ENCODE measurements around the gene MYO16. TPM values are rescaled to one million over a fixed set of nuclear protein-coding genes. Genes with fewer than 3 reads are reported as not detected.

Gene MYO16
- total and polyA plus RNA-seq, 7 donors, result under 0.01 to 0.33 (median 0.28) TPM; not detected in 2

GRCh38 chr13:109196948-109197347, 567.5 kb downstream of the MYO16 start:
- Histone ChIP-seq H3K27ac (no peak overlapping the region), H3K4me1 (peaks cover 0 to 4% (median 0%) of the 10 kb centered on the region in 4 donors), H3K36me3 (no peaks in the 10 kb centered on the region), H3K27me3 (no peaks in the 10 kb centered on the region), H3K9me3 (no peaks in the 10 kb centered on the region), H3K4me3 (no peak overlapping the region)
- TF ChIP-seq EP300 (IDR thresholded peaks at IDR 0.05) (no peak), POLR2AphosphoS5 (IDR thresholded peaks at IDR 0.05) (no peak), CTCF (IDR thresholded peaks at IDR 0.05) (no peak)
- intact Hi-C loops (cut with DNase I), result no loop called here
- WGBS, 2 donors, result 83 to 87% methylated on average over 9 of the region's 9 CpGs
- no peak for DNase-seq

- Histone ChIP-seq H3K4me1 (peaks cover 0 to 4% (median 0%) of the 10 kb centered on the region in 4 donors), H3K27me3 (no peaks in the 10 kb centered on the region), H3K27ac (no peak overlapping the region), H3K4me3 (no peak overlapping the region), H3K9me3 (no peaks in the 10 kb centered on the region), H3K36me3 (no peaks in the 10 kb centered on the region)
- 73 to 86% methylated on average over 3 of the region's 3 CpGs for WGBS, 2 donors
- DNase-seq, result no peak
- TF ChIP-seq EP300 (IDR thresholded peaks at IDR 0.05) (no peak), POLR2A (IDR thresholded peaks at IDR 0.05) (no peak), CTCF (IDR thresholded peaks at IDR 0.05) (no peak), POLR2AphosphoS5 (IDR thresholded peaks at IDR 0.05) (no peak)
- intact Hi-C loops (cut with DNase I), result no loop called here
Measured at GRCh38 chr13:109198585-109198984, 569.2 kb downstream of the MYO16 start.

- Histone ChIP-seq H3K4me3 (no peak overlapping the region), H3K36me3 (no peaks in the 10 kb centered on the region), H3K27me3 (no peaks in the 10 kb centered on the region), H3K27ac (no peak overlapping the region), H3K4me1 (peaks cover 0 to 4% (median 0%) of the 10 kb centered on the region in 4 donors), H3K9me3 (no peaks in the 10 kb centered on the region)
- 12 to 44% methylated on average over 4 of the region's 4 CpGs for WGBS, 2 donors
- intact Hi-C loops (cut with DNase I), result no loop called here
- DNase-seq, result no peak
- TF ChIP-seq POLR2A (IDR thresholded peaks at IDR 0.05), result no peak
Measured at GRCh38 chr13:109199280-109199679, 569.9 kb downstream of the MYO16 start.

- Histone ChIP-seq H3K9me3 (no peaks in the 10 kb centered on the region), H3K27ac (no peak overlapping the region), H3K27me3 (no peaks in the 10 kb centered on the region), H3K36me3 (no peaks in the 10 kb centered on the region), H3K4me1 (peaks cover 0 to 4% (median 0%) of the 10 kb centered on the region in 4 donors), H3K4me3 (no peak overlapping the region)
- TF ChIP-seq POLR2AphosphoS5 (IDR thresholded peaks at IDR 0.05) (no peak), CTCF (IDR thresholded peaks at IDR 0.05) (no peak), POLR2A (IDR thresholded peaks at IDR 0.05) (no peak), EP300 (IDR thresholded peaks at IDR 0.05) (no peak)
- DNase-seq, result no peak
- intact Hi-C loops (cut with DNase I), result no loop called here
- 68 to 71% methylated on average over 1 of the region's 1 CpG for WGBS, 2 donors
Measured at GRCh38 chr13:109200556-109200955, 571.1 kb downstream of the MYO16 start.

GRCh38 chr13:109203587-109203986, 574.2 kb downstream of the MYO16 start:
- no peak for DNase-seq
- no peak for TF ChIP-seq POLR2AphosphoS5 (IDR thresholded peaks at IDR 0.05)
- TF ChIP-seq EP300 (IDR thresholded peaks at IDR 0.05), result no peak
- no peak for TF ChIP-seq CTCF (IDR thresholded peaks at IDR 0.05)
- TF ChIP-seq POLR2A (IDR thresholded peaks at IDR 0.05), result no peak
- Histone ChIP-seq H3K4me1 (peaks cover 0 to 3% (median 0%) of the 10 kb centered on the region in 4 donors), H3K27me3 (no peaks in the 10 kb centered on the region), H3K27ac (no peak overlapping the region), H3K36me3 (no peaks in the 10 kb centered on the region), H3K9me3 (no peaks in the 10 kb centered on the region), H3K4me3 (no peak overlapping the region)
- 88% methylated on average over 3 of the region's 3 CpGs for WGBS, 2 donors
- intact Hi-C loops (cut with DNase I), result no loop called here
